NCI-H1105 (cell line): ENCODE measurements around the gene SLC38A10.

Source experiments
- DNase-seq: peaks from one replicate; lab custom pipeline; 2025; lab: John Stamatoyannopoulos, UW

SLC38A10 gene

DNA sequence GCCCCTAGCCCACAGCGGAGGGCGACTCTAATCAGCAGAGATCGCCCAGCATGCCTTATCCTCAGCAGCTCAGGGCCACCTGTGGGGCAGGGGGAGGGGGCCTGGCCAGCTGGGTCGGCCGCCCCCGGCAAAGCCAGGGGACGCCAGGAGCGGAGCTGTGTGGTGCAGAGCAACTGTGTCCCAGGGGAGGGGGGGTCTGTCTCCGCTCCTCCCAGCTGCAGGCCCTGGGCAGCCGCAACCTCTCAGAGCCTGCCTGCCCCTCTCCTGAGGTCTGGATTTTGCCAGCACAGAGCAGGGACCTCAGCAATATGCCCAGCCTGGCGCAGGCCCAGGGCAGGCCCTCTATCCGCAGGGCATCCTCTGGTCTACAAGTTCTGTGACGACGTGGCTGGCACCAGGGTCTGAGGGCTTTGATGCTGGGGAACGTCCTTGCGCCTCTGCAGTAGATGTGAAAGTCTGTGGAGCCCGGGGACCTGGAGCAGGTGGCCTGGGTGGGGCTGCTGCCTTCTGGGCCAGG, 36.5 kb upstream of the SLC38A10 start:
- no peak for DNase-seq

DNA sequence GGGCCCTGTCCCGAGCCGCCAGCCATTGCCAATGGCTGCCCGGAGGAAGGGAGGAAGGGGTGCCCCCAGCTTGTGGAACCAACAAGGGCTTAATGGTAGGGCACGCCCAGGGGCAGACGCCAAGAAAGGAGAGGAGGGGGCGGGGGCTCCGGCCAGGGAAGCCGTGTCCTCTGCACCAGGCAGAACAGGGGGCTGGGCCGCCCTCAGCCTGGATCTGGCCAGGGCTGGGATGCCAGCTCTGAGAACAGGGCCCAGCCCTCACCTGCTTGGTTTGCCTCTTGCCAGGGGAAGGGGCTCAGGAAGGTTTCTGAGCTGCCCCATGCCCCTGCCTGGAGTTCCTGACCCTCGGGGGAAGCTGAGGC, 35.8 kb upstream of the SLC38A10 start:
- DNase-seq: no peak

DNA sequence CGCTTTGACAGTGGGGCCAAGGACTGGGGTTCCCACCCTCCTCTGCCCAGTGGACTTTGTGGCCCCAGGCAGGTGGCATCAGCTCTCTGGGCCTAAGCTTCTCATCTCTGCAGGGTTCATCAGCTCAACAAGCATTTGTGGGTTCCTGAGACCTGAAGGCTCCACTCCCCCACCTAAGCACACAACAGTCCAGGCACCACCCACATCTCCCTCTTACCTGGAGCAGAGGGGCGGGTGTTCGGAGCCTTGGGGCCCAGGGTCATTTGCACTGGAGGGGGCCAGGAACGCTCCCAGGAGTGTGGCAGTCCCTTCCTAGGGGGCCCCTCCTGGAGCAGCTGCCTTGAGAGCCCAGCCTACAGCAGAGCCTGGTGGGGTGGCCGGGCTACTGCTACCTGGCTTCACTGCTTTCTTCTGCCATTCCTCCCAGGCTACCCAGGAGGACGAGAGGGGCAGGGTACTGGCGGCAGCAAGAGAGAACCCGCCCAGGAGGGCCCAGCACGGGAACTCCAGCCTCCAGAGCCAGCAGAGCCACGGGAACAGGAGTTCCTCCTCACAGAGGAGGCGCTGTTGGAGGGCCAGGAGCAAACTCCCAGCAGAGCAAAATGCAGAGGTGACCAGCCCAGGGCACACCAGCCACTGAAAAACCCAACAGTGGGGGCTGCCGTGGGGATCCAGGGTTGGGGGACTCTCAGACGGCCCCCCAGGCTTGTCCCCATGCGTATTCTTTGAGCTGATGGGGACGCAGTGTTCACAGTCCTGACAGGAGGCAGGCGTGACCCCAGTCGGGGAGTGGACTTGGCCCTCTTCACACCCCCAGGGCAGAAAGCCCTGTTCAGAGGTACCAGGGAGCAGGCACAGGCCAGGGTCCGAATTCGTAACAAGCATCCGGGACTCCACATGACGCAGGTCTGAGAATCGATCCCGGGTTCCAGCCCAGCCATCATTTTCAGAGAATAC, 35.1 kb upstream of the SLC38A10 start:
- DNase-seq: no peak

DNA sequence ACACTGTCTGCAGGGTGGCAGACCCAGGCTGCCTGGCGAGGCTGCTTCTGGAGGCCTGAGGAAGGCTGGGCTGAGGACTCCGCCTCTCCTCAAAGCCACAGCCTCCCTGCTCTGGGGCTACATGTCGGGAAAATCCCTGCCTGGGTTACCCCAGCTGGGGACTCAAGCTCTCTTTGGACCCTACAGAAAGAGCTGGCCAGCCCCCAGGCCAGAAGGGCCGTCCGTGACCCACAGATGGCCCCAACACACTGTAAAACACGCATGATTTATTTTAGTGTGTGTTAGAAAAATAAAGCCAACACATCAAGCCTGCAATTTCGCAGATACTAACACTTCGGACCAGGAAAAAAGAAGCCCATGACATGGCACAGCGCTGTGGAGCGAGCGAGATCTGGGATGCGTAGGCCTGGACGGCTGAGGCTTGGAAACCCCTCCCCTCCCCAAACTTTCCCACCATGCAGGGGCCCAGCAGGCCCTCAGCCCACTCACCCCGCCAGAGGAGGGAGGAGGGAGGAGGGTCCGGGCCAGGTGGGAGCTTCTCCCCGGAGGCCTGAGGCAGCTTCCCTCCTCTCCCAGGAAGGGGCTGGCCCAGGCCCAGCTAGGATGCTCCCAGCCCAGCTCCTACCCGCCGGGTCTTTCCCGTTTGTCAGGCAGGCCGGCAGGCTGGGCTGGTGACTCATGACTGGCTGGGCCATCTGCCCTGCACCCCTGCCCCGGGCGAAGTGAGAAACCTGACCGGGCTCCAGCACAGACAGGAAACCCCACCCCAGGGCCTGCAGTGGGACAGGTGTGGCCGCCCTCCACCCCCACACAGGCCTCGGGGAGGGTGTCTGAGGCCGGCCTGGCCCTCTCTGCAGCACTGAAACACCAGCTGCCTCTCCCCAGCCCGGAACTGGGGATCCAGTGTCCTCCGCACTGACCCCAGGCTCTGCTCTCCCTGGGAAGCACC, 34.1 kb upstream of the SLC38A10 start:
- DNase-seq: no peak

DNA sequence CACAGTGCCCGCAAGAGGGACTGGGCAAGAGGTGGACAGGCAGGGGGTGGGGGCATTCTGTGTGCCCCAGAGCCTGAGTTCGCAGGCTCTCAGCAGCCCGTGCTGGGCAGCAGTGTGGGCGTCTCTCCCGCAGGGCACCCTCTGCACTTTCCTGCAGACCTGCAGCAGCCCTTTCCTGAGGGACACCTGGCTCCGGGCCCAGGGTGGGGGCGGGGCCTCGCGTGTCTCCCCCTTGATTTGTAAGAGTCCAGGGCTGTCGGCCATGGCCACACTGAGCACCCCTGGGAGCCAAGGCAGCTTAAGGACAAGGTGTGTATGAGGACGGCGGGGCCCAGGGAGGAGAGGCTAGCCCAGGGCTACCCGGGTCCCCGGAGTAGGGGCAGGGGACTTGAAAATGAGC, 33.4 kb upstream of the SLC38A10 start:
- DNase-seq: no peak

DNA sequence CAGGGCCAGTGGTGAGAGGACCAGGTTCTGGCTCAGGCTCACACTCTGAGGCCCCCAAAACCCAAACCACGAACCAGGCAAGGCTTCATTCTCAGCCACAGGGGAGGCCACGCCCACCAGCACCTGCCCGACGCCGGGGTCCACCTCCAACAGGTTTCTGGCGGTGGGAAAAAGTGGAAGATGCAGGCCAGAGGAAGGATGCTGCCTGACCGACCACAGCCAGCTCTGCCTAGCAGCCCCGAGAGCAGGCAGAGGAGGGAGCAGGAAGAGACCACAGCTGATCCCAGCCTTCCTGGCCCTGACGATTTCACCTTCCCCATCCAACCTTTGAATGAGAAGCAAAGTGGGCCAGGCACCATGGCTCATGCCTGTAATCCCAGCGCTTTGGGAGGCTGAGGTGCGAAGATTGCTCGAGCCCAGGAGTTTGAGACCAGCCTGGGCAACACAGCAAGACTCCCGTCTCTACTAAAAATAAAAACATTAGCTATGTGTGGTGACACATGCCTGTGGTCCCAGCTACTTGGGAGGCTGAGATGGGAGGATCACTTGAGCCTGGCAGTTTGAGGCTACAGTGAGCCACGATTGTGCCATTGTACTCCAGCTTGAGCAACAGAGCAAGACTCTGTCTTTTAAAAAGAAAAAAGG, 30.7 kb upstream of the SLC38A10 start:
- no peak for DNase-seq

DNA sequence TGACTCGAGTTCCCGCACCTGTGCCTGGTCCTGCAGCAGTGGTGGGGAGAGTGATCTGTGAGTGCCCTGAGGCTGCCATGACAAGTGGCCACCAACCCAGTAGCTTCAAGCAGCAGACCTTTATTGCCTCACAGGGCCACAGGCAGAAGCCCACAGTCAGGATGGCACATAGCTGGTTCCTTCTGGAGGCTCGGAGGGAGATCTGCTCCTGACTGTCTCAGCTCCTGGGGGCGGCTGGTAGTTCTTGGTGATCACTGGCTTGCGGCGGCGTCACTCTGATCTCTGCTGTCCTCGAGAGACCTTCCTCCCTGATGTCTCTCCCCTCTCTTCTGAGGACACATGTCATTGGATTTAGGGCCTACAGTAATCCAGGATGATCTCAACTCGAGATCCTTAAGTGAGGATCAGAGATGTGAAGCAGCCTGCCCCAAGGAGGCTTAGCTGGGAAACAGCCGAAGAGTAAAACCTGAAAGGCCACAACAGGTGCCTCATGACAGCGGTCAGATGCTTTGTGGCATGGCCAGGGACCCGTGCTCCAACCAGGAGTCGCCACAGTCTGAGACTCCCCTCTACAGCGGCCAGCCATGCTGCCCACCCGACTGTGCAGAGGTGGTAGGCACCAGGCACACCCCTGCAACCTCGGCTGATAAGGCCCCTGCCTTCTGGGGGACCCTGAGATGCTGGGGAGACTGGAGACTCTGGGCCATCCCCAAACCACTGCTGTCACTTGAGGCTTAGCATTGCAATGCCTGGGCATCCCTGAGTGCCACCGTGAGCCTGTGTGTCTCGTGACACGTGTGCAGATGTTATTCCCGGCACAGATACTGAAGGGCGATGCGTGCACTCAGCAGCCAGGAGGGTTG, 30.0 kb upstream of the SLC38A10 start:
- no peak for DNase-seq

DNA sequence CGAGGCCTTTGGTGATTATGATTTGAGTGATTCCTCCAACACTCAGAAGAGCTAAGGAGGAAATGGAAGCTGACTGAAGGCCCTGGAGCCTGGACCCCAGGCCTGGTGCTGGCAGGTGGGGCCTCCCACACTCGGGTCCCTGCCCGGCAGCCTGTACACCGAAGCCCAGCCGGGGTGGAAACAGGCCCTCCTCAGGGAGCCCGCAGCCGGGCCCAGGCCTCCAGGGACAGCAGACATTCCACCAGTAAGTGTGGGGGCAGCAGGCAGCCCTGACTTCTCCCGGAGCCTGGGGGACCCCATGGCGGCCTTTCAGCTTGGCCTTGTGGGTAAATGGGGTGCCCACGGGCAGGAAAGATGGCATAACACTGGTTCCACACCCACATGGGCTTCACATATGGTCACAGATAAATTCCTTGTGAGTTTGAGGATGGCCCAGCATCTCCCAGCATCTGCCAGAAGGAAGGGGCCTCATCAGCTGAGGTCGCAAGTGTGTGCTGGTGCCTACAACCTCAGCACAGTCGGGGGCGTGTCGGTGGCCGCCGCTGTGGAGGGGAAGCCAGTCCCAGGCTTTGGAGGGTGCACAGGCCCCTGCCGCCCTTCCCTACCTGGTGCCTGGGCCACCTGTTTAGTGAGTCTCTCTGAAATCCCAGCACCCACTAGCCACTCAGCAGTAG, 29.2 kb upstream of the SLC38A10 start:
- no peak for DNase-seq

DNA sequence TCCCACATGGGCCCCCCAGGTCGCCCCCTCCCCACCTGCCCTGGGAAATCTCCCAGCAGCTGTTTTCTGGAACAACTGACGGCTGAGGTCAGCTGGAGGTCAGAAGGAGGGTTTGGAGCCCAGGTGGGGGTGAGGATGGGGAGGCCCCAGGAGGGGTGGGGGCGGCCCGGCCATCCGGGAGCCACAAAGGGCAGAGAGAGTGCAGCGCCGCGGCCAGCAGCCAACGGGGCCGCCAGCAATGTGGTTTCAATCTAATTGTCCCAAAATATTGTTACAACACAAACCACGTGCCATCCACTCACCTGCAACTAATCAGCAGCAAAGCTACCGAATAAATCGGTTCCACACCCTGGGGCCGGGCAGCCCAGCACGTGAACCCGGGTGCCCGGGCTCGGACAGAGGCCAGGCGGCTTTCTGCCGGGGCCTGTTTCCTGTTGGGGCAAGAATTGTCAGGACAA, 28.3 kb upstream of the SLC38A10 start:
- DNase-seq: no peak

DNA sequence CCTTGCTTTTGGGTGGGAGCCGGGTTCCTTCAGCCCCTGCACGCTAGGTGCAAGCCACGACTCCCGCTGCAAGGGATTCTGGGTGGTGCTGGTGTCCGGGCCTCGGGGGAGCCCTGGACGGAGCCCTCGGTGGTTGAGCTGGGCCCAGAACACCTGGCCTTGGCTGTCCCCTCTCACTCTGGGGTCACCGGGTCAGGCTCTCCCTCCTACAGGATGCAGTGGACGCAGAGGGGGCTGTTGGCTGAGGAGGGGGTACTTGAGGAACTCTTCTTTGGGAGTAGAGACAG, 27.9 kb upstream of the SLC38A10 start:
- no peak for DNase-seq

DNA sequence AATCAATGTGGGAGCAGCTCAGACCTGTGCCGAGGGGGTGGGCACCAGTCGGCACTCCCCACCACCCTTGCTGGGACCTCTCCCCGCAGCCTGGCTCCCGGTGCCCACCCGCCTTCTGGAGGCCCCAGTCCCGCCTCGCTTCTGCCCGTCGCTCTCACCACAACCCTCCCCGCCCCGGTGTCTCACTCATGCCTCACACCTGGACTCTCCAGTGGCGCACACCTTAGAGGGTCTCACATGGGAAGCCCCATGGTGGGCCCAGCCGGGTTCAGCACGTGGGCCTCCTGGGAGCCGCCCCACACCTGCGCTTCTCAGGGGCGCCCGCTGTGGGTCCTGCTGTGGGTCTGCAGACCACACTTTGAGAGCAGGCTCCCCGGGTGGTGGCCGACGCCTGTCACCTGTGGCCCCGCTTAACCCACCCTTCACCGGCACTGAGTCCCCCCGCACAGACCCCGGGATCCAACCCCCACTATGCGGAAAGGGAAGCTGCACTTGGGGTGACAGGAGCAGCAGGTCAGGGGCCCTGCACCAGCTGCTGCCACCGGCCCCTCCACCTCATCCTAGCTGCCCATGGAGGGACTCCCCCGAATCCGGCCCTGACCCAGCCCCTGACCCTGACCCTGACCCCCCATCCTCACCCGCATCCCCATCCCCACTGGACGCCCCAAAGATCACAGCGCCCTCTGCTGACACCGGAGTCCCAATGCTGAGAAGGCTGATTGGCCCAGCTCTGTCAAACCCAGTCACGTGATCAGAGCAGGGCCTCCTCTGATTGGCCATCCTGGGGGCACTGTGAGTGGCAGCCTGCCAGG, 27.4 kb upstream of the SLC38A10 start:
- DNase-seq: no peak

DNA sequence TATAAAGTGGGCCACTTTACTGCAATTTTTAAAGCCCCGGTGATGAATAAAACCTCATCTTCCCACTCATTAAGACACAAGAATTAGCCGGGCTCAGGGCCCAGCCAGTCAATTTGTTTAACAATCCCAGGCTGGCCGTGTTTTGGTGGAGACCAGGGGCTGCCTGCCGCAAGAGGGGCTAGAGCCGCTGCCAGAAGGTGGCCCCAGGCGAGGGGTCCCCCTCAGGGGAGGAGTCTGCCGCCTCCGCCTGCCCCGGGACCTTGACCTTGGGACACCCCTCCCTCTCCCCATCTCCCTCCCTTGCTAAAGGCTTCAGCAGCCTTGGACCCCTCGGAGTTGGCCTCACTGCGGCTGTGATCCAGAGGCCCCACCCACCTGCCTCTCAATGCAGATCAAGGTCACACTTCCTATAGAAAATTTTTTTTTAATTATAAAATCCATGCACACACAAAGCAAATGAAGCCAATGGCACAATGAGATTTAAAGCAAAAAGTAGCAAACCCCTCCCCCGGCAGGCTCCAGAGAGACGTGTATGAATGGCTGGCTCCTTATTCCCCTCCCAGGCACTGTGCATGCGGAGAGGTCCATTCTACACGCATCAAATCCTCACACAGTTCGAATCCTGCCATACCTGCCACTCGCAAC, 23.0 kb upstream of the SLC38A10 start:
- DNase-seq: no peak

DNA sequence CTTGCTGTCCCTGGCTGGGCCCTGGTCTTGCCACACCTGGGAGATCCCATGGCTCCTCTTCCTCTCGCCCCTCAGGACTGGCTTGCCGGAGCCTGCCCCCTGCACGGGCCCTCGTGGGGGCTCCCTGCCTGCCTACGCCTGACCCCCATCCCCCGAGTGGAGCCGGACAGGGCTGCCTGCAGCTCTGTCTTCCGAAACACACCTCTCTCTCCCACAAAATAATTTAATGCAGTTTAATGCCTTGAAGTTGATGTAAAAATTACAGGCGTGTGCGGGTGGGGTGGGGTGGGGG, 22.4 kb upstream of the SLC38A10 start:
- DNase-seq: no peak

DNA sequence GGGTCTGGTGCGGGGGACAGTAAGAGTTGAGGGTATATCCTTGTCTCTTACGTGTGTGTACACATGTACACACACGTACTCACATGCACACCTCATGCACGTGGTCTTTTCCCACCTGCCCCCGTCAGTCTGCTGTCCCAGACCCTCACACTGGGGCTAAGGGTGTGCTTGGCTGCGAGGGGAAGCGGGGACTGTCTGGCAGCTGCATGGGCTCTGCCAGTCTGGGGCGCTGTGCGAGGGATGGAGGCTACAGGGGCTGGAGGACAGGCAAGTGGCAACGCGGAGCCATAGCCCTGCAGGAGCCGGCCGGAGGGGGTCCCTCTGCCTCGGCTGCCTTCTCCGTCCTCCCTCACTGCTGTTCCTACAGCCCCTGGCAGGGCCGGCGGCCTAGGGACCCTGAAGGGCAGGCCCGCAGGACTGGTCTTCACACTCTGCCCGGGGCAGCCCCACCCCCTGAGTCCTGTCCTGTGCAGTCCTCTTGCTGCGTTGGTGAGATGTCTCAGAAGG, 20.8 kb upstream of the SLC38A10 start:
- no peak for DNase-seq

DNA sequence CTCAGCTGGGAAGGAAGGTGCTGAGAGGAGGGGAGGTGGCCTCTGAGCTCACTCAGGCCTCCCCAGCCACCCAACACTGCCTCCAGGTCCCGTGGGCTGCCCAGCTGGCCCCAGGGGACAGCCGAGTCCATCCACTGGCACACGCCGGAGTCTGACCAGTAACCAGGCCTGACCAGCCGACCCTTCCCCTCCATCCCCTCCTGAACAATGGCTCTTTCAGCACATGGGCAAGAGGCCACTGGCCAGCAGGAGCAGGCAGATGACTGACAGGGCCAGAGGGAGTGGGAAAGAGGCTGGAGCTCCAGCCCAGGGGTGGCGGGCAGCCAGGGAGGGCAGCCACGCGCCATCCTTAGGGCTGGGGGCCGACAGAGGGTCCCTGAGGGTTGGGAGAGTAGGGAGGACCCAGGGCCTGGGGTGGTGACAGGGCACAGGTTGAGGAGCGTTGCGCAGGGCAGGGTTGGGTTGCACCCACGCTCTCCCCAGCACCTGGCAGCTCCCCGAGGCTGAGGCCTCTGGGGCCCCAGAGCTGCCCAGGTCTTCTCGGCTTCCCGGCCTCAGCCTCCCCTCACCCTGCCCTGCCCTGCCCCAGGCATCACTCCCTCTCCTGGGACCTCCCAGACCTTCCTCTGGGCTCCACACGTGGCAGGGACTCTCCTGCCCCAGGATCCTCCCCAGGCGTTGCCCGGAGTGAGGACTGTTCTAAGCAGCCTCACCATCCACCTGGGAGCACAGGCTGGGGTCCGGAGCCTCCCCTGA, 20.2 kb upstream of the SLC38A10 start:
- DNase-seq: no peak

DNA sequence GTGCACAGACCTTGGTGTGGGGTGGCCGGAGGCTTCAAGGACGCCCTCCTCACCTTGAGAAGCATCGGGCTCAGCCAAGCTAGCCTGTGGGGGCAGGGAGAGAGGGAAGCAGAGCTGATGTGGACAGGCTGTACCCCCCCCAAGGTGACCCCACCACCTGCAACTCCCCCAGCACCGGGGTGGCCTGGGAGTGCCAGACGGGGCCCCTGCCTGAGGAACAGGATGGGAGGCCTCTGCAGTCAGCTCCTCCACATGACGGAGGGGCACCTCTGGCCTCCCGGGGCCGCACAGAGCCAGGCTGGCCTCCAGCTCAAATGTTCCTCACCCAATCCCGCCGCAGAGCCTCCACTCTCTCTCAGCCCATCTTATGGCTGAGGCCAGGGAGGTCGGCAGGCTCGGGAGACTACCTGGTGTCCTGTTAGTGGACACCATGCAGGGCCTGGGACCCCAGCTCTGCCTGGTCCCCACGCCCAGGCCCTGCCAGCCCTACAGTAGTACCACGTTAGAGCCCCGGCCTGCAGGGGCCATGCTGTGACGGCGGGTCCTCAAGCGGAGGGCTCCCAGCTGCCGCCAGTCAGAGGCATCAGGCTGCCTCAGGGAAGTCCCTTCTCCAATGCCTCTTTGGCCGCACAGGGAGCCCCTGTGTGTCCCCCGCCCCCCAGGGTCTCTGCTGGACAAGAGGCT, 19.4 kb upstream of the SLC38A10 start:
- DNase-seq: no peak

DNA sequence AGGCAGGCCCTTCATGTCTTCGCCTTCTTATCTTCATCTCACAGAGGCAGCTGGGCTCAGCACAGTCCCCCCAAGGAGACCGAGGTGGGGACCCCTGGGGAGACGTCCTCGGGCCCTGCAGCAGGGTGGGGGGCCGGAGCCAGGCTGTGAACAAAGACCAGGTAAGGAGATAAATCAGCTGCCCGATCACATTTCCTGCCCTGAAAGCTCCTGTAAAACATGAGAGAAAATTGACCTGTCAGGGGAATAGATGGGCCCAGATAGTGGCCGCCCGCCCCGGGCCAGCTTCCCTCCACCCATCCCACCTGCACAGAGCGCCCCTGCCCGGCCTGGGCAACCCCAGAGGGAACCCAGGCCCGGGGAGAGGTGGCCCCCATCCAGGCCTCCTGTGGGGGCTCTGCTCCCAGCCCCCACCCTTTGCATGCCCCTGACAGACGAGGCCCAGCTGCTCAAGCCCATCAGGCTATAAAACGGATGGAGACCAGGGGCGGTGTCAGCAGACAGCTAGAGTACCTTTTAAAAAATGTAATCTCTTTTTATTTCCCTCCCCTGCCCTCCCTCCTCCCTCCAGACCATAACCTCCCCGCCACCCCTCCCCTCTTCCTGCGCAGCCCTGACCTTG, 18.8 kb upstream of the SLC38A10 start:
- DNase-seq: no peak
